ENCODE measurements around the gene CCDC138. TPM values are rescaled to one million over a fixed set of nuclear protein-coding genes. Genes with fewer than 3 reads are reported as not detected.

Gene CCDC138
- total RNA-seq, 1 experiment from 2014 or later = 11.3 TPM

DNA sequence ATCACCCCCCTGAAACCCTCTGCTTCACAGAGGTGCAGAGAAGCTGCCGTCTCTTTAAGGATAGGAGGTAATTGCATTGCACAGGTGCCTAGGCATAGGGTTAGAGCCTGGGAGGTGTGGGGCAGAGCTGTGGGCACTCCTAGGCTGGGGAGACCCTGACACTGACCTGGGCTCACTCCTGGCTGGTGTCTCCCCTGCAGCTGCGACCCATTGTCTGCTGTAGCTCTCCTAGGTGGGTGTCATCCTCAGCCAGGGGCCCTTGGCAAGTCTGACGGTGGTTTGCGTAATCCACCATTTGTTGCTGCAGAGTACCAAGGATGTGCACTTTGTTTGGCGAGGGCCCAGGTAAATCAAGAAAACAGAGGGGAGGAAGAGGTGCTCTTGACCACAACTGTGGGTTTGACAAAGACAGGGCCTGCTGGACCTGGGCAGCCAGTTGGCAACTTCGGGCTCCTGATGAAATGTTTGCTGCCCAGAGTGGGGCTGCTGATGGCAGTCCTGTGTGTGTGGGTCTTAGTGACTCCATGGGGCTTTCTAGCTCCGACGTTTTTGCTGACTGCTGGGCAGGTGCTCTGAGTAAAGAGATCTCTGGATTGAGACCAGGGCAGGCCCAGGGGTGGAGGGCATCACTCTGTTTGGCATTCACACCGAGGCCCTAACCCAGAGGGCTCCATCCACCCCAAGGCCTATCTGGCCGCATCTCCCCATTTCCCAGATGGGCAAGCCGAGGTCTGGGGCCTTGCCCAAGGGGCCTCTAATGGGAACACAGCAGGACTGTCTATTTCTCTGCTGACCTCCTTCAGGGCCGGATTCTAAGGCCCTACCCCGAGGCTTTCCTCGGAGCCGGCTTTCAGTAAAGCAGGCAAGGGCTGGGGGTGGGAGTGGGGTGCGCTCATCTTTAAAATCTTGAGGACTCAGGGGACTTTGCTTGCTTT is 134.8 kb downstream of the CCDC138 start:
- DNase-seq = no peak

DNA sequence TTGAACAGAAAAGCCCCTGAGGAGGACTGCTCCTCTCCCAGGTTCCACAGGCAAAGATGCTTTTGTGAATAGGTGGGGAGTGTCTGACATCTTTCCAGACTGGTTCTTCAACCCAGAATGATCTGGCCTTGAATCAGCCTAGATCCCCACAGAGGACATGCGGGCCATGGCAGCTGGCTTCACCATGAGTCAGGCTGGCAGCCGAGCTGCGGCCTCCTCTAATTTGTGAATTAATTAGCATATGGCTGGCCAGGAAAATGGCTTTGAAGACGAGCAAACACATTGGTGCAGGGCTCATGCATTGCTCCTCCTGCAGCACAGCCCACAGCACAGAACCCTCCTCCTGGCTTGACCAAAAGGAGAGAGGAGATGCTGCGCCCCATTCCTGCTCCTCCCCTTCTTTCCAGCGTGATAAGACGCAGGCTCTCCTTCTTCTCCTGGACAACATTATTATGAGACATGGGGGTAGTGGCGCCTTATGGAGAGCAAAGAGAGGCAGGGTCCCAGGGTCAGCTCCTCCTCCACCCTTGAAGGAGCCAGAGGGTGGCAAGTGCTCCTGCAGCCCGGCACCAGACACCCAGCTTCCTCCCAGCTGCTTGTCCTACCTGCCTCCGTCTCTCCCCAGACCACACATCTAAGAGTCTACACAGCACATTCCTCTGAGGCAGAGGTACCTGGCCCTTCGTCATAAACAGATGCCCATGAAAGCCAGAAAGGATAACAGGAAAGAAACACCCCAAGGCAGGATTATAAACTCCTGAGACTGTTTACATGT is 135.8 kb downstream of the CCDC138 start:
- no TSS peak for BruUV-seq (replicated peaks)
- Mint-ChIP-seq H3K4me3 (ENCODE audit: low read depth, unreplicated experiment) (no peak overlapping the region), H3K9me3 (ENCODE audit: low read depth, unreplicated experiment) (no peaks in the 10 kb centered on the region), H3K4me1 (ENCODE audit: low read depth, unreplicated experiment) (no peaks in the 10 kb centered on the region), H3K27me3 (ENCODE audit: unreplicated experiment) (peaks cover 61% of the 10 kb centered on the region), H3K27ac (ENCODE audit: unreplicated experiment) (no peak overlapping the region), H3K36me3 (ENCODE audit: insufficient read depth, unreplicated experiment) (no peaks in the 10 kb centered on the region)
- TF ChIP-seq CTCF (IDR thresholded peaks at IDR 0.05; ENCODE audit: unreplicated experiment) = no peak
- intact Hi-C loops (cut with micrococcal nuclease; ENCODE audit: unreplicated experiment) = no loop called here
- CTCF ChIA-PET = no interaction called here
- no peak for DNase-seq

More for the DNA sequence above, 134.8 kb downstream of the CCDC138 start:
- no peak overlapping the region for H3K27ac Mint-ChIP-seq (ENCODE audit: unreplicated experiment)
- intact Hi-C loops (cut with micrococcal nuclease; ENCODE audit: unreplicated experiment) = no loop called here
- CTCF ChIA-PET = no interaction called here
- peaks cover 67% of the 10 kb centered on the region for H3K27me3 Mint-ChIP-seq (ENCODE audit: unreplicated experiment)
- no TSS peak for BruUV-seq (replicated peaks)
- H3K36me3 Mint-ChIP-seq (ENCODE audit: insufficient read depth, unreplicated experiment) = no peaks in the 10 kb centered on the region
- H3K9me3 Mint-ChIP-seq (ENCODE audit: low read depth, unreplicated experiment) = no peaks in the 10 kb centered on the region
- no peak for TF ChIP-seq CTCF (IDR thresholded peaks at IDR 0.05; ENCODE audit: unreplicated experiment)
- no peaks in the 10 kb centered on the region for H3K4me1 Mint-ChIP-seq (ENCODE audit: low read depth, unreplicated experiment)
- no peak overlapping the region for H3K4me3 Mint-ChIP-seq (ENCODE audit: low read depth, unreplicated experiment)

GRCh38 chr2:108923019-108923700 is 136.6 kb downstream of the CCDC138 start:
- CTCF ChIA-PET = no interaction called here
- Mint-ChIP-seq H3K4me1 (ENCODE audit: low read depth, unreplicated experiment) (no peaks in the 10 kb centered on the region), H3K4me3 (ENCODE audit: low read depth, unreplicated experiment) (no peak overlapping the region), H3K36me3 (ENCODE audit: insufficient read depth, unreplicated experiment) (no peaks in the 10 kb centered on the region), H3K9me3 (ENCODE audit: low read depth, unreplicated experiment) (no peaks in the 10 kb centered on the region), H3K27ac (ENCODE audit: unreplicated experiment) (no peak overlapping the region), H3K27me3 (ENCODE audit: unreplicated experiment) (peaks cover 61% of the 10 kb centered on the region)
- intact Hi-C loops (cut with micrococcal nuclease; ENCODE audit: unreplicated experiment) = no loop called here
- TF ChIP-seq CTCF (IDR thresholded peaks at IDR 0.05; ENCODE audit: unreplicated experiment) = no peak
- no peak for DNase-seq
- BruUV-seq (replicated peaks) = no TSS peak

DNA sequence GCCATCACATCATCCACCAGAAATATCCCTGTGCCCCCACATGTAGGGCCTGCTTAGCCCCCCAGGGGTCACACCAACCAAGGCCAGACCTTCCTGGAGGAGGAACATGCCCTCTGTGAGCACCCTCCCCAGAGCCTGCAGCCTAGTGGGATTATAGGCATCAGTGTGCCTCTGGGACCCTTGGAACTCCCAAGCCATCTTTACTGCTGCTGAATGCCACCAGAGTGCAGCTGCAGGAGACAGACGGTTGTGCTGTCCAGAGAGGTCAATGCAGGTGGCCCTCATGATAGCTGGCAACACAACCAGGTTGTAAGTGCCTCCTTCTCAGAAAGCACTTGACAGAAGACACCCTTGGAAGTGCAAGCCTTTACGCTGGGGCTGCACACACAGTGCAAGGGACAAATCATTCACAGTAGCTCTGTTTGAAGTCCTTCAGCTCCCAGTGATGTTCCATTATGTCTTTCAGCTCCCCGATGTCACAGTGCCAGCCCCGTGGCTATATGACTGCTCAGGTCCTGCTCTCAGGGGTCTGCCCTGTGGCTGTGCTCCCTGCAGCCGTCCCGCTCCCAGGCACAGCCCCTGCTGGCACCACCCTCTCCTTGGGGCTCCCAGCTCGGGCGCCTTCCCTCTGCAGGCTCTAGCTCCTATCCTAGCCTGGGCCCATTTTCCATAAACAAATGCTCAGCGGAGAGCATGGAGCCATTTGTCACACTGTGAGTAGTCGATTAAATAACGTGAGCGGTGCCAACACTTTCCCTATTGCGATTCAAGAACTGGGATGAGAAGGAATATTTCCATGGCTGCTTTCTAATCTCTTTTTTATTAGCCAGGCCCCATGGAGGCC is 137.4 kb downstream of the CCDC138 start:
- CTCF ChIA-PET = no interaction called here
- H3K4me1 Mint-ChIP-seq (ENCODE audit: low read depth, unreplicated experiment) = no peaks in the 10 kb centered on the region
- H3K36me3 Mint-ChIP-seq (ENCODE audit: insufficient read depth, unreplicated experiment) = no peaks in the 10 kb centered on the region
- H3K9me3 Mint-ChIP-seq (ENCODE audit: low read depth, unreplicated experiment) = no peaks in the 10 kb centered on the region
- no TSS peak for BruUV-seq (replicated peaks)
- no peak overlapping the region for H3K27ac Mint-ChIP-seq (ENCODE audit: unreplicated experiment)
- peaks cover 61% of the 10 kb centered on the region for H3K27me3 Mint-ChIP-seq (ENCODE audit: unreplicated experiment)
- no peak for DNase-seq
- intact Hi-C loops (cut with micrococcal nuclease; ENCODE audit: unreplicated experiment) = no loop called here
- TF ChIP-seq CTCF (IDR thresholded peaks at IDR 0.05; ENCODE audit: unreplicated experiment) = no peak
- no peak overlapping the region for H3K4me3 Mint-ChIP-seq (ENCODE audit: low read depth, unreplicated experiment)

Measured in Calu3 (cell line).